AG04450 (cell line): Measurements from ENCODE around the gene COL8A1. TPM values are rescaled to one million over a fixed set of nuclear protein-coding genes. Genes with fewer than 3 reads are reported as not detected.

Experiments used
- CTCF ChIA-PET: fragments of 300-600, 350-600 bp; formaldehyde crosslinking; extraction: SDS; loops from one replicate; lab custom pipeline; 2022; ENCODE audit warnings: antibody characterized with exemption, inconsistent platforms; lab: Charles Lee
- POLR2A ChIA-PET: fragments of 350-600 bp; formaldehyde crosslinking; extraction: SDS; loops from one replicate; lab custom pipeline; 2021; ENCODE audit warnings: antibody characterized with exemption, inconsistent platforms; lab: Yijun Ruan, JAX
- DNase-seq: peaks from one replicate; pipeline ENCODE4 v3.0.0-alpha.2; 2011; ENCODE audit warnings: low read depth, low spot score
- H3K27ac ChIP-seq: one replicate; pipeline ENCODE4 v1.5.1; 2012; ENCODE audit warnings: low read depth, low read length, control low read depth
- H3K27me3 ChIP-seq: one replicate; pipeline ENCODE4 v1.6.0; 2012; ENCODE audit warnings: low read length; ENCODE audit not compliant: control insufficient read depth, insufficient read depth
- H3K4me3 ChIP-seq: 2 replicates; pipeline ENCODE4 v1.5.1; 2011; ENCODE audit warnings: mild to moderate bottlenecking, low read depth, low read length, control low read depth
- H3K9me3 ChIP-seq: 2 replicates; pipeline ENCODE4 v1.5.1; 2012; ENCODE audit warnings: low read length; ENCODE audit not compliant: control insufficient read depth, insufficient read depth
- CTCF ChIP-seq: IDR thresholded peaks from 2 replicates; pipeline ENCODE4 v1.5.1; 2011; ENCODE audit warnings: low read depth, low read length, control low read depth, inconsistent platforms
- polyA plus RNA-seq: library from polyadenylated mRNA; depleted of rRNA; stranded (reverse); fragments of >200 nt; gene quantifications from 2 replicates; pipeline ENCODE4 v1.2.3, GENCODE V29; 2011

The COL8A1 gene
- polyA plus RNA-seq, 1 experiment: 101 TPM

DNA sequence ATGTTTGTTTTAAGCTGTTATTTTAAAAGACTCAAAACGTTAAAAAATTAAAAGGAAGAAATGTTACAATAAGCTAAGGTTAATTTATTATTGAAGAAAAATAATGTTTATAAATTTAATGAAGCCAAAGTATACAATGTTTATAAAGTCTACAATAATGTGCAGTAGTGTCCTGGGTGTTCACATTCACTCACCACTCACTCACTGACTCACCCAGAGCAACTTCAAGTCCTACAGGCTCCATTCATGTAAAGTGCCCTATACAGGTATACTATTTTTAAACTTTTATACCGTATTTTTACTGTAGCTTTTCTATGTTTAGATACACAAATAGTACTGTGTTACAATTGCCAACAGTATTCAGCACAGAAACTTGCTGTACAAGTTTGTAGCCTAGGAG is 55.2 kb downstream of the COL8A1 start:
- no peak overlapping the region for H3K27ac ChIP-seq
- TF ChIP-seq CTCF: no peak
- no peak overlapping the region for H3K4me3 ChIP-seq
- ChIA-PET CTCF (no interaction called here), POLR2A (no interaction called here)
- no peaks in the 10 kb centered on the region for H3K27me3 ChIP-seq
- H3K9me3 ChIP-seq: no peaks in the 10 kb centered on the region
- DNase-seq: no peak

DNA sequence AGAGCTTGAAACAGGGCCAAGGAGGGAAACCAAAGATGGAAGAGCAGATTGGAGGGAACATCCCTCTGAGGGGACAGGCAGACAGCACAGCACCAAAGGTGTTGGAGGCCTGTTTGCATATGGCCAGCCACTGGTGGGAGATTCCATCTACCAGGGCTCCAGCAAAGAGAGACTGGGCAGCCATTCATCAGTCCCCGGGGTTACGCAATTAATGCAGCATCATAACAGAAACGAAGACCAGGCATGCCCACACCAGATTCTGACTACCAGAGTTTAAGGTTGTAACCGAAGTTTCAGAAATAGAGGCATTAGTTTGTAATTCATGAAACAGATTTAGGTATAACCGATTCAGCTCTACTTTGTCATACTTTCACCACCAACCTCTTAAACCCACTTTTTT is 58.1 kb downstream of the COL8A1 start:
- Histone ChIP-seq H3K4me3 (no peak overlapping the region), H3K9me3 (no peaks in the 10 kb centered on the region), H3K27ac (no peak overlapping the region), H3K27me3 (no peaks in the 10 kb centered on the region)
- ChIA-PET POLR2A (no interaction called here), CTCF (interaction anchor here (0.6 to 1.2 kb wide), 3 partner anchors 9 to 204 kb away, joined by 3 read pairs; no protein-coding TSS in a partner anchor)
- no peak for DNase-seq
- no peak for TF ChIP-seq CTCF

DNA sequence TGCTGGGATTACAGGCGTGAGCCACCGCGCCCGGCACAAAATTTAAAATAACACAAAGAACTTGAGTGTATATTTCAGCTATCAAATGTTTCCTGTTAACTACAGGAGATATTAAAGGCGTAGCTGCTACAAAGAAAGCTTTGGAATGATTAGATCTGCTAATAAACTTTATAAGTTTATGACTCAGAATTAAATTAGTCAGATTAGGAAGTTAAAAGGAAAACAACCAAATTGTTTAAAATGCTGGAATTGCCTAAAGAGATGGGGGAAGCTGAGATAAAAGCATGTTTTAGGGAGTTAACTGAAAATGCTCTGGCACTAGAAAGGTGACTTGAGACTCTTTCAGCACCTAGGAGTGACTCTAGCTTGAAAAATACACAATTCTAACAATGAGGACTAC is 58.9 kb downstream of the COL8A1 start:
- no peak for DNase-seq
- H3K27ac ChIP-seq: no peak overlapping the region
- CTCF ChIA-PET: interaction anchor here (0.6 to 1.1 kb wide), 2 partner anchors 10 to 556 kb away, joined by 3 read pairs; no protein-coding TSS in a partner anchor
- no peak for TF ChIP-seq CTCF
- no peak overlapping the region for H3K4me3 ChIP-seq
- H3K27me3 ChIP-seq: no peaks in the 10 kb centered on the region
- H3K9me3 ChIP-seq: no peaks in the 10 kb centered on the region
- POLR2A ChIA-PET: no interaction called here

GRCh38 chr3:99698932-99699331 is 60.5 kb downstream of the COL8A1 start:
- TF ChIP-seq CTCF: no peak
- Histone ChIP-seq H3K4me3 (no peak overlapping the region), H3K27ac (no peak overlapping the region), H3K9me3 (no peaks in the 10 kb centered on the region), H3K27me3 (no peaks in the 10 kb centered on the region)
- POLR2A ChIA-PET: no interaction called here
- DNase-seq: no peak
- CTCF ChIA-PET: interaction anchor here (1.0 to 1.7 kb wide), 4 partner anchors 11 to 55 kb away, joined by 3 to 8 read pairs (median 3); no protein-coding TSS in a partner anchor

- no peak overlapping the region for H3K27ac ChIP-seq
- POLR2A ChIA-PET: interaction anchor here (0.6 kb wide), 1 partner anchor 164 kb away, joined by 3 read pairs; no protein-coding TSS in a partner anchor
- CTCF ChIA-PET: interaction anchor here (1.0 to 1.7 kb wide), 3 partner anchors 12 to 55 kb away, joined by 3 to 8 read pairs (median 3); no protein-coding TSS in a partner anchor
- H3K4me3 ChIP-seq: no peak overlapping the region
- no peaks in the 10 kb centered on the region for H3K9me3 ChIP-seq
- no peak for DNase-seq
- no peak for TF ChIP-seq CTCF
- no peaks in the 10 kb centered on the region for H3K27me3 ChIP-seq
These were observed 61.4 kb downstream of the COL8A1 start for GRCh38 chr3:99699841-99700240.
